Measurements from ENCODE around the gene SYT11. TPM values are rescaled to one million over a fixed set of nuclear protein-coding genes. Genes with fewer than 3 reads are reported as not detected.

The SYT11 gene
- total and polyA plus RNA-seq, 9 of the 15 experiments (the other 6 are each of a cell fraction or from before 2014, with no cell fraction given): 0.05 to 0.18 (median 0.11) TPM

- no peak for TF ChIP-seq ZMIZ1 (IDR thresholded peaks at IDR 0.05; ENCODE audit: low read depth in 2 of 2, low read length in 2 of 2)
- TF ChIP-seq, protein P1, sequence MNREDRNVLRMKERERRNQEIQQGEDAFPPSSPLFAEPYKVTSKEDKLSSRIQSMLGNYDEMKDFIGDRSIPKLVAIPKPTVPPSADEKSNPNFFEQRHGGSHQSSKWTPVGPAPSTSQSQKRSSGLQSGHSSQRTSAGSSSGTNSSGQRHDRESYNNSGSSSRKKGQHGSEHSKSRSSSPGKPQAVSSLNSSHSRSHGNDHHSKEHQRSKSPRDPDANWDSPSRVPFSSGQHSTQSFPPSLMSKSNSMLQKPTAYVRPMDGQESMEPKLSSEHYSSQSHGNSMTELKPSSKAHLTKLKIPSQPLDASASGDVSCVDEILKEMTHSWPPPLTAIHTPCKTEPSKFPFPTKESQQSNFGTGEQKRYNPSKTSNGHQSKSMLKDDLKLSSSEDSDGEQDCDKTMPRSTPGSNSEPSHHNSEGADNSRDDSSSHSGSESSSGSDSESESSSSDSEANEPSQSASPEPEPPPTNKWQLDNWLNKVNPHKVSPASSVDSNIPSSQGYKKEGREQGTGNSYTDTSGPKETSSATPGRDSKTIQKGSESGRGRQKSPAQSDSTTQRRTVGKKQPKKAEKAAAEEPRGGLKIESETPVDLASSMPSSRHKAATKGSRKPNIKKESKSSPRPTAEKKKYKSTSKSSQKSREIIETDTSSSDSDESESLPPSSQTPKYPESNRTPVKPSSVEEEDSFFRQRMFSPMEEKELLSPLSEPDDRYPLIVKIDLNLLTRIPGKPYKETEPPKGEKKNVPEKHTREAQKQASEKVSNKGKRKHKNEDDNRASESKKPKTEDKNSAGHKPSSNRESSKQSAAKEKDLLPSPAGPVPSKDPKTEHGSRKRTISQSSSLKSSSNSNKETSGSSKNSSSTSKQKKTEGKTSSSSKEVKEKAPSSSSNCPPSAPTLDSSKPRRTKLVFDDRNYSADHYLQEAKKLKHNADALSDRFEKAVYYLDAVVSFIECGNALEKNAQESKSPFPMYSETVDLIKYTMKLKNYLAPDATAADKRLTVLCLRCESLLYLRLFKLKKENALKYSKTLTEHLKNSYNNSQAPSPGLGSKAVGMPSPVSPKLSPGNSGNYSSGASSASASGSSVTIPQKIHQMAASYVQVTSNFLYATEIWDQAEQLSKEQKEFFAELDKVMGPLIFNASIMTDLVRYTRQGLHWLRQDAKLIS (CRISPR knock-in tag; IDR thresholded peaks at IDR 0.05): 0 out of 2 replicates have a peak, but pooled peaks have one; percentile 26
- TF ChIP-seq MCM3 (IDR thresholded peaks at IDR 0.05): no peak
- TF ChIP-seq, protein P2, sequence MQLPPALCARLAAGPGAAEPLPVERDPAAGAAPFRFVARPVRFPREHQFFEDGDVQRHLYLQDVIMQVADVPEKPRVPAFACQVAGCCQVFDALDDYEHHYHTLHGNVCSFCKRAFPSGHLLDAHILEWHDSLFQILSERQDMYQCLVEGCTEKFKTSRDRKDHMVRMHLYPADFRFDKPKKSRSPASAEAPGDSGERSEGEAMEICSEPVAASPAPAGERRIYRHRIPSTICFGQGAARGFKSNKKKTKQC (CRISPR knock-in tag; IDR thresholded peaks at IDR 0.05): no peak
- TF ChIP-seq OTX1 (CRISPR knock-in tag; IDR thresholded peaks at IDR 0.05): no peak
- TF ChIP-seq GATAD2A (IDR thresholded peaks at IDR 0.05): no peak
- TF ChIP-seq SRSF7 (optimal IDR thresholded peaks at IDR 0.05; ENCODE audit: low read depth, low read length): no peak
- no peak for TF ChIP-seq NRF1 (conservative IDR thresholded peaks at IDR 0.05 in 1 of 2, IDR thresholded peaks at IDR 0.05 in 1 of 2)
- no peak for TF ChIP-seq ATF4 (CRISPR knock-in tag; IDR thresholded peaks at IDR 0.05)
- TF ChIP-seq, protein P3, sequence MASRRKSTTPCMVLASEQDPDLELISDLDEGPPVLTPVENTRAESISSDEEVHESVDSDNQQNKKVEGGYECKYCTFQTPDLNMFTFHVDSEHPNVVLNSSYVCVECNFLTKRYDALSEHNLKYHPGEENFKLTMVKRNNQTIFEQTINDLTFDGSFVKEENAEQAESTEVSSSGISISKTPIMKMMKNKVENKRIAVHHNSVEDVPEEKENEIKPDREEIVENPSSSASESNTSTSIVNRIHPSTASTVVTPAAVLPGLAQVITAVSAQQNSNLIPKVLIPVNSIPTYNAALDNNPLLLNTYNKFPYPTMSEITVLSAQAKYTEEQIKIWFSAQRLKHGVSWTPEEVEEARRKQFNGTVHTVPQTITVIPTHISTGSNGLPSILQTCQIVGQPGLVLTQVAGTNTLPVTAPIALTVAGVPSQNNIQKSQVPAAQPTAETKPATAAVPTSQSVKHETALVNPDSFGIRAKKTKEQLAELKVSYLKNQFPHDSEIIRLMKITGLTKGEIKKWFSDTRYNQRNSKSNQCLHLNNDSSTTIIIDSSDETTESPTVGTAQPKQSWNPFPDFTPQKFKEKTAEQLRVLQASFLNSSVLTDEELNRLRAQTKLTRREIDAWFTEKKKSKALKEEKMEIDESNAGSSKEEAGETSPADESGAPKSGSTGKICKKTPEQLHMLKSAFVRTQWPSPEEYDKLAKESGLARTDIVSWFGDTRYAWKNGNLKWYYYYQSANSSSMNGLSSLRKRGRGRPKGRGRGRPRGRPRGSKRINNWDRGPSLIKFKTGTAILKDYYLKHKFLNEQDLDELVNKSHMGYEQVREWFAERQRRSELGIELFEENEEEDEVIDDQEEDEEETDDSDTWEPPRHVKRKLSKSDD (conservative IDR thresholded peaks at IDR 0.05; ENCODE audit: low read length): no peak
- TF ChIP-seq NEUROD1 (IDR thresholded peaks at IDR 0.05; ENCODE audit: borderline replicate concordance, low read depth, low read length, partially characterized antibody): no peak
These were observed 550 bp upstream of the SYT11 start (continued) for GRCh38 chr1:155858800-155859233.
